NCI-H446 (cell line): ENCODE results near the gene STRAP.

Experiments used
- DNase-seq, 2 experiments: peaks; one replicate each; lab custom pipeline; 2025; lab: John Stamatoyannopoulos, UW

The STRAP gene, protein sequence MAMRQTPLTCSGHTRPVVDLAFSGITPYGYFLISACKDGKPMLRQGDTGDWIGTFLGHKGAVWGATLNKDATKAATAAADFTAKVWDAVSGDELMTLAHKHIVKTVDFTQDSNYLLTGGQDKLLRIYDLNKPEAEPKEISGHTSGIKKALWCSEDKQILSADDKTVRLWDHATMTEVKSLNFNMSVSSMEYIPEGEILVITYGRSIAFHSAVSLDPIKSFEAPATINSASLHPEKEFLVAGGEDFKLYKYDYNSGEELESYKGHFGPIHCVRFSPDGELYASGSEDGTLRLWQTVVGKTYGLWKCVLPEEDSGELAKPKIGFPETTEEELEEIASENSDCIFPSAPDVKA

GRCh38 chr12:15882118-15882971, at the start of gene STRAP:
TSS of gene STRAP (plus strand) at chr12:15882387. CDS start at chr12:15882708, 321 bp downstream.
- DNase-seq = peak; percentile 91 to 96

DNA sequence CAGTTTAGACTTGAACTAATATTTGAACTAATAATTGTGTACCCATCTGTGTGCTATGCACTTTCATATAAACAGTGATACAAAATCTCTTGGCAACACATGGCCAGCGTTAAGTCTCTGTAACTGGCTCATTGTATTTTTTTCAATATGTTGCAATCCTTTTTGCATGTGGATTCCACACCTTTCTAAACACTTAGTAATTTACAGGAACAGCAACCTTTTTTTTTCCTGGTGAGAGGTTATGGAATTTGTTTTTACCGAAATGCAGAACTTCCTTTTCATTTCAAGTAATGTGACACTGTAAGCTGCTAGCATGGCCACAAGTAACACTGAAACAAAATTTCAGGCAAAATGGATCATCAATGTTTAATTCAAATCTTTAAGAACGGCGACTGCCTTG, 47.6 kb upstream of the STRAP start:
- DNase-seq = no peak

GRCh38 chr12:15837141-15837790, 44.9 kb upstream of the STRAP start:
- no peak for DNase-seq

DNA sequence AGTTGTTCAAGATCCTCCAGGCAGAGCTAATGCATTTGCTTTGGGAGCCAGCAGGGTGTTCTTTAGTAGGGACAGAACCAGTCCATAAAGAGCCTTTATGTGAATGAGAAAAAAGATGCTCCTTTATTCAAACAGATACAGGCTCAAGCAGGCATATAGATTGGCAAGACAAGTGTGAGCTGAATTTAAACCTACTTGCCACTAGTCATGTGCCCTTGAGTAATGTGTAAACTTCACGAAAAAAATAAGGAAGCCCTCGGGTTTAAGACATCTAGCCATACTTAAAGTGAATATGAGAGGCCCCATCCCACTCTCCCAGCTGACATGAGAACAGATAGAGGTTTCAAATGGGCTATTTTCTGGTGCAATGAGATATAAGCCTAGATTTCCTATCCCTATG, 43.1 kb upstream of the STRAP start:
- no peak for DNase-seq

GRCh38 chr12:15839682-15840081, 42.5 kb upstream of the STRAP start:
- no peak for DNase-seq

GRCh38 chr12:15842108-15842507, 40.1 kb upstream of the STRAP start:
- DNase-seq = no peak

DNA sequence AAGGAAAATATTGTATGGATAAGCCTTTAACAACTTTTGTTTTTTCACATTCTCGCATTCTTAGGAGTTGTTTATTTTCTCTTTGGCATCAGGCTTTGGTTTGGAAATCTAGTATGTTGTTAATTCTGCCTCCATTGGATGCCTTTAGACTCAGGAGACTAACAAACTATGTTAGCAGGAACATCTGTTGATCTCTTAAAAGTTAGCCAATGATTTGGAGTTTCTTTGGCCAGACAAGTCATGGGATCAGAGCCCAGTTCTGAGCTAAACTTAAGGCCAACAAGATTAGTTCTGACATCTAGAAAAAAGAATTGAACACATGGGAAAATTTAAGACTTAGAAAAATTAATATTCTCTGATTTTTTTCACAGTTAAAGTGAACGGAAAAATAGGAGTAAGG, 35.3 kb upstream of the STRAP start:
- no peak for DNase-seq

- no peak for DNase-seq
Observed at GRCh38 chr12:15848606-15849005, 33.6 kb upstream of the STRAP start.

GRCh38 chr12:15851045-15851620, 31.1 kb upstream of the STRAP start:
- DNase-seq = no peak

DNA sequence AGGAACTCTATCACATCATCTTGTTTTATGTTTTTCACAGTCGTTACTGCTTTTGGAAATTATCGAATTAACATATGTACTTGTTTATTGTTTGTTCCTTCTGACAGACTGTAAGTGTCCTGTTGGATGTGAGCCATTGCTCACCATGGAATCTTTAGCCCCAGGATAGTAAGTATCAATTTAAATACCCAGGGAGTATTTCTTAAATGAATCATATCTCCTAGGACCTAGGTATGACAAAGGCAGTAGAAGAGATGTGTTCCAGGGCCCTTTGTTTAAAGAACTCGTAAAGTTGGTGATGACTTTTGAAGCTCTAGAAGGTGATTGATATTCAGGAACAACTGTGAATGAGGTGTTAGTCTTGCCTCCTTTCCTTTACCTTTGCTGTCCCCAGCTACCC, 30.3 kb upstream of the STRAP start:
- DNase-seq = no peak

DNA sequence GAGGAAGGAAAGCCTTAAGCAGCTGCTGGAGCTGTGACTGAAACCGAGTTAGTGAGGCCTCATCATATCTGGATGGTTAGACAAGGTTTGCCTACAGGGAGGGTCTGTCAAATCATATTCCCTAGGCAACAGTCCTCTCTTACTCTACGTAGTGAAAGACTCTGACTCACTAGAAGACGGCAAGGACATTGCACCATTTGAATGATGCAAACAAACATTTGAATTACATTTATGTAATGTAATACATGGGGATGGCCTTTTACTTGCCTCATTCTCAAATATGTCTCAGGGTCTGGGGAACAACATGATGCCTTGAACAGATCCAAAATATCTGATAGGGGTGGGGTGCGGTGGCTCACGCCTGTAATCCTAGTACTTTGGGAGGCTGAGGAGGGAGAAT, 29.8 kb upstream of the STRAP start:
- no peak for DNase-seq

DNA sequence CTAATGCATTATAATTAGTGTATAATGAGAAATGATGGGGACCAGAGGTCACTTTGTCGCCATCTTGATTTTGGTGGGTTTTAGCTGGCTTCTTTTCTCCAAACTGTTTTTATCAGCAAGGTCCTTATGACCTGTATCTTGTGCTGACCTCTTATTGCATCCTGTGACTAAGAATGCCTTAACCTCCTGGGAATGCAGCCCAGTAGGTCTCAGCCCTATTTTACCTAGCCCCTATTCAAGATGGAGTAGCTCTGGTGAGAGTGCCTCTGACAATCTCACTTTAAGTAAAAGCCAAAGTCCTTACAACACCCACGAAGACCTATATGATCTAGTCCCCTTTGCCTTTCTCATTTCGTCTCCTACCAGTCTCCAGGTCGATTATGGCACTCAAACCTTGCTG, 28.3 kb upstream of the STRAP start:
- DNase-seq = no peak

GRCh38 chr12:15854916-15855315, 27.3 kb upstream of the STRAP start:
- DNase-seq = no peak

GRCh38 chr12:15855646-15856045, 26.5 kb upstream of the STRAP start:
- DNase-seq = no peak

DNA sequence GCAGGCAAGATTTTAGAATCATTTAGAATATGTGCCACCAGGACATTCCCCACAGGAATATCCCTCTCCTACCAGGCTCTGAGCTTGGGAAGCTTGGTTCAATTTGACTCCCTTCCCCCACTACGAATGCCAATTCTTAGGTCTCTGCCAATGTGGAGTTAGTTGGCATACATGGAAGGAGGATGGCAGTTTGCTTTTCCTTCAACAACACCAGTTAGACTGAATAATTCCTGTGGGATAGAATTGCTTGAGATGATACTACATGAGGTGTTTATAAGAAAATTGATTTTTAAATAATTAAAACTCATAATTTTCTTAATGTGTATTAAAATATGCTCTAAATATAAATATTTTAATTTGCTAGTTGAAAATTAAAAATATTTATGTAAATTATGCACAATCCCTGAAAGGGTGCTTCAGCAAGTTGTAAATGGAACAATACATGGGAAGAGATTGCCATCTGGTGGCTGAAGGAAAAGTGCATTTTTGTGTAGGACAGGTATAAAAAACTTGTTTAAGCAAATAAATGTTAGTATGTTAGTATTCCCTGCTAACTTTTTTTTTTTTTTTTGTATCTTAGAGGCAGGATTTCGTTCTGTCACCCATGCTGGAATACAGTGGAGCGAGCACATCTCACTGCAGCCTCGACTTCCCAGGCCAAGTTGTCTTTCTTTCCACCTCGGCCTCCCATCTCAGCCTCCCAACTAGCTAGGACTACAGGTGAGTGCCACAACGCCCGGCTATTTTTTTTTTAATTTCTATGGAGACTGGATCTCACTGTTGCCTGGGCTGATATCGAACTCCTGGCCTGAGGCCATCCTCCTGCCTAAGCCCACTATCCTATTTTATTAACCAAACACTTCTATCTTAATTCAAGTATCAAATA, 25.8 kb upstream of the STRAP start:
- DNase-seq = peak; percentile 53 to 60

GRCh38 chr12:15858353-15858752, 23.8 kb upstream of the STRAP start:
- no peak for DNase-seq

GRCh38 chr12:15859116-15859515, 23.1 kb upstream of the STRAP start:
- DNase-seq = no peak

DNA sequence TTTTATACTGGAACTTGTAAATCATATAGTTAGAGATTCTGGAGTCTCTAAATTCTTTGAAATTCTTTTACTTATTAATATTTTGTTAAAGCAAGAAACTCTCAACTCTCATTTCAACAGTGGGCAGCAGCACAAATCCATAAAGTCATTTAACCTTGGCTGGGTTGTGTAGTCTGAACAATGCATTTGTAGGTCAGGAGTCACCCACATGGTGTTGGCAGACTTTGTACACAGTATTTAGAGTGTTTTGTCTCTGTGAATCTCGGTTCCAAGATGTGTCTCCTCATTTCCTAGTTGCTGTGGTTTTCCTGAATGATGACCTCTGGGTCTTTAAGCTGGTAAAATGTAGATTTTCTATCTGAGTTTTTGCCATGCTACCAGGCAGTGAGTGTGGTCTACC, 20.8 kb upstream of the STRAP start:
- DNase-seq = no peak

- DNase-seq = no peak
Observed at GRCh38 chr12:15862840-15863239, 19.3 kb upstream of the STRAP start.

DNA sequence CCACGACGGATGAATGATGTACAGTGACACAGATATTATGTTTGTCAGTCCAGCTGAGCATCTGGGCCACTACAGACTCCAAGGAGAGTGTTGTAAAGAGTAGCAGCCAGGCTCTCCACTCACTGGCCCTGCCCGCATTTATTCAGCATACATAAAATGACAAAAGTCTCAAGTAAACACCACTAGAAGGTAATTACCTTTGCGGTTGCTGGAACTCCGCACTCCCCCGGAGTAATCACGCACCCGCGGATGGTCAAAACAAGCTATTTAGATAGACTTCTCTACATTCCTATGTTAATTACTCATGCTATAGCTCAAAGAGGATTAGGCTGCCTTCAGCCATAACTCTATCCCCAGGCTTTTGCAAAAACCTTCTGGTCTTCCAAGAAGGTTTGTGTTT, 18.8 kb upstream of the STRAP start:
- no peak for DNase-seq

DNA sequence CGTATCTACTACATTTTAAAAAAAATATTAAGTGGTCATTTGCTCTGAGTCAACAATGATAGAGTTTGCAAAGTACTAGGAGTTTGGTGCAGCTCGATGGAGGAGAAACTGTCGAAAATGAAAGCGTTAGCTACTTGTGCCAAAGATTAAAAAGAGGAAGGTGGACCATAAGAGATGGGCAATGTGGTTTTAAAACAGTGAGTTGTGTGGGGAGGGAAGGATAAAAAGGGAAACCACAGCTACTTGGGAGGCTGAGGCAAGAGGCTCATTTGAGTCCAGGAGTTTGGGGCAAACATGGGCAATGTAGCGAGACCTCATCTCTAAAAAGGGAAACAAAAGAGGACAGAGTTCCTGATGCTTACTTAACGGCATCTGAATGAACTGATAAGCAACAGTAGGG, 18.2 kb upstream of the STRAP start:
- DNase-seq = no peak
